ENCODE results near the gene SHH. TPM values are rescaled to one million over a fixed set of nuclear protein-coding genes. Genes with fewer than 3 reads are reported as not detected.
A peak's percentile ranks its signal among the peaks of the same experiment; 100 is the strongest.

The SHH gene
- total RNA-seq, 1 experiment from 2014 or later: 22.9 TPM

DNA sequence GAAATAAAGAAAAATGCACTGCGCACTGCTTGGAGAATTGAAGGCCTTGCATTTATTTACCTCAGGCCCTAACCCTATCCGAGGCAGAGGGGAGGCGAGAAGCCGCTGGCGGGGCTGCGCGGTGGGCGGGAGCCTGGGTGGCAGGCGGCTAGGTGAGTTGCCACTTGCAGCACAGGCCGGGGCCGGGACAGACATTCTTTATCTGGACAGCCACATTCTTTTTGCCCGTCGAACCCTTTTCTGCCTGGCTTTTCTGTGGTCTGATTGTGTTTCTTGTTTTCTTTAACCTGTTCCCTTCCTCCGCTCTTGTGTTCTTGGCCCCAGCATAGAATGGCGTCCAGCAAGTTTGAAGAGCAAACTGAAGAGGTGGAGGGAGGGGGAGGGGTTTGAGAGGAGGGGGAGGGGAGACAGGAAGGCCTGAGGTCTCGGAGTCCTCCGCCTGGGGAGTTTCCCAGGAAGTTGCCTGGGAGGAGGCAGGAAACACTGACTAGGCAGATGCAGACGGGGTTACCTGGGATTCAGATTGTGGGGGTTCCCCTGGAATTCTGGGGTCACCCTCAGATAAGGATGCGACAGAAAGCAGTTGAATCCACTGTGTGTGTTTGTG is 5.1 kb downstream of the SHH start:
- ChIA-PET POLR2A (no interaction called here), CTCF (no interaction called here)
- in situ Hi-C loops (cut with HindIII; ENCODE audit: low pct_unique_long_range_greater_than_20kb, low sequenced_read_pairs): no loop called here
- Histone ChIP-seq H3K36me3 (ENCODE audit: control insufficient read depth, insufficient read depth, low read length) (no peaks in the 10 kb centered on the region), H3K4me1 (ENCODE audit: control insufficient read depth, insufficient read depth, low read length) (peaks cover 24% of the 10 kb centered on the region), H3K27ac (ENCODE audit: low read length) (peak overlapping the region; percentile 61), H3K9me3 (ENCODE audit: control insufficient read depth, insufficient read depth, low read depth, low read length) (no peaks in the 10 kb centered on the region), H3K4me3 (ENCODE audit: low read depth in 2 of 2, low read length in 2 of 2) (peak overlapping the region in 1 of 2 experiments; percentile 93; a peak in 2 of 4 replicates), H3K27me3 (ENCODE audit: control insufficient read depth, insufficient read depth, low read length) (peaks cover 2% of the 10 kb centered on the region; the same call in 1 of the 2 replicates)
- intact Hi-C loops (cut with micrococcal nuclease; ENCODE audit: unreplicated experiment): no loop called here
- no TSS peak for BruUV-seq (replicated peaks)
- no peak for ATAC-seq
- DNase-seq (ENCODE audit: low read depth, low spot score): no peak
- TF ChIP-seq SIN3A (IDR thresholded peaks at IDR 0.05; ENCODE audit: borderline replicate concordance, insufficient read depth, low read depth, low read length) (no peak), POLR2AphosphoS5 (IDR thresholded peaks at IDR 0.05; ENCODE audit: low read depth, low read length) (no peak), TCF7L2 (IDR thresholded peaks at IDR 0.05; ENCODE audit: low read depth, low read length) (no peak), REST (IDR thresholded peaks at IDR 0.05; ENCODE audit: insufficient read depth in 1 of 2, low read depth in 2 of 2, low read length in 1 of 2) (no peak)
- TF ChIP-seq, protein P1, sequence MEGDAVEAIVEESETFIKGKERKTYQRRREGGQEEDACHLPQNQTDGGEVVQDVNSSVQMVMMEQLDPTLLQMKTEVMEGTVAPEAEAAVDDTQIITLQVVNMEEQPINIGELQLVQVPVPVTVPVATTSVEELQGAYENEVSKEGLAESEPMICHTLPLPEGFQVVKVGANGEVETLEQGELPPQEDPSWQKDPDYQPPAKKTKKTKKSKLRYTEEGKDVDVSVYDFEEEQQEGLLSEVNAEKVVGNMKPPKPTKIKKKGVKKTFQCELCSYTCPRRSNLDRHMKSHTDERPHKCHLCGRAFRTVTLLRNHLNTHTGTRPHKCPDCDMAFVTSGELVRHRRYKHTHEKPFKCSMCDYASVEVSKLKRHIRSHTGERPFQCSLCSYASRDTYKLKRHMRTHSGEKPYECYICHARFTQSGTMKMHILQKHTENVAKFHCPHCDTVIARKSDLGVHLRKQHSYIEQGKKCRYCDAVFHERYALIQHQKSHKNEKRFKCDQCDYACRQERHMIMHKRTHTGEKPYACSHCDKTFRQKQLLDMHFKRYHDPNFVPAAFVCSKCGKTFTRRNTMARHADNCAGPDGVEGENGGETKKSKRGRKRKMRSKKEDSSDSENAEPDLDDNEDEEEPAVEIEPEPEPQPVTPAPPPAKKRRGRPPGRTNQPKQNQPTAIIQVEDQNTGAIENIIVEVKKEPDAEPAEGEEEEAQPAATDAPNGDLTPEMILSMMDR (IDR thresholded peaks at IDR 0.05): no peak

- no TSS peak for BruUV-seq (replicated peaks)
- H3K27me3 ChIP-seq (ENCODE audit: control insufficient read depth, insufficient read depth, low read length): peaks cover 2% of the 10 kb centered on the region; the same call in 1 of the 2 replicates
- CTCF ChIA-PET: no interaction called here
- H3K9me3 ChIP-seq (ENCODE audit: control insufficient read depth, insufficient read depth, low read depth, low read length): no peaks in the 10 kb centered on the region
- H3K4me1 ChIP-seq (ENCODE audit: control insufficient read depth, insufficient read depth, low read length): peaks cover 18% of the 10 kb centered on the region
- intact Hi-C loops (cut with micrococcal nuclease; ENCODE audit: unreplicated experiment) (no loop called here), in situ Hi-C loops (cut with HindIII; ENCODE audit: low pct_unique_long_range_greater_than_20kb, low sequenced_read_pairs) (no loop called here)
- POLR2A ChIA-PET: no interaction called here
- no peak overlapping the region for H3K4me3 ChIP-seq (ENCODE audit: low read depth in 2 of 2, low read length in 2 of 2)
- ATAC-seq: no peak
- no peak for DNase-seq (ENCODE audit: low read depth, low spot score)
- TF ChIP-seq SIN3A (IDR thresholded peaks at IDR 0.05; ENCODE audit: borderline replicate concordance, insufficient read depth, low read depth, low read length): no peak
- no peak for TF ChIP-seq TCF7L2 (IDR thresholded peaks at IDR 0.05; ENCODE audit: low read depth, low read length)
- no peak for TF ChIP-seq REST (IDR thresholded peaks at IDR 0.05; ENCODE audit: insufficient read depth in 1 of 2, low read depth in 2 of 2, low read length in 1 of 2)
- no peak for TF ChIP-seq POLR2AphosphoS5 (IDR thresholded peaks at IDR 0.05; ENCODE audit: low read depth, low read length)
- TF ChIP-seq, protein P1 (IDR thresholded peaks at IDR 0.05): no peak
- H3K36me3 ChIP-seq (ENCODE audit: control insufficient read depth, insufficient read depth, low read length): no peaks in the 10 kb centered on the region
- H3K27ac ChIP-seq (ENCODE audit: low read length): no peak overlapping the region
These were observed 6.0 kb downstream of the SHH start for GRCh38 chr7:155806096-155806871.

Data from Panc1 (cell line).